ENCODE data around the gene JUNB. TPM values are rescaled to one million over a fixed set of nuclear protein-coding genes. Genes with fewer than 3 reads are reported as not detected.
"Not testable (repeated sequence)": the region's sequence is repeated elsewhere in the genome, so short reads cannot be mapped to it uniquely, and the experiment has no call there.

The JUNB gene
- total RNA-seq, 1 experiment from 2014 or later: 76.8 TPM

DNA sequence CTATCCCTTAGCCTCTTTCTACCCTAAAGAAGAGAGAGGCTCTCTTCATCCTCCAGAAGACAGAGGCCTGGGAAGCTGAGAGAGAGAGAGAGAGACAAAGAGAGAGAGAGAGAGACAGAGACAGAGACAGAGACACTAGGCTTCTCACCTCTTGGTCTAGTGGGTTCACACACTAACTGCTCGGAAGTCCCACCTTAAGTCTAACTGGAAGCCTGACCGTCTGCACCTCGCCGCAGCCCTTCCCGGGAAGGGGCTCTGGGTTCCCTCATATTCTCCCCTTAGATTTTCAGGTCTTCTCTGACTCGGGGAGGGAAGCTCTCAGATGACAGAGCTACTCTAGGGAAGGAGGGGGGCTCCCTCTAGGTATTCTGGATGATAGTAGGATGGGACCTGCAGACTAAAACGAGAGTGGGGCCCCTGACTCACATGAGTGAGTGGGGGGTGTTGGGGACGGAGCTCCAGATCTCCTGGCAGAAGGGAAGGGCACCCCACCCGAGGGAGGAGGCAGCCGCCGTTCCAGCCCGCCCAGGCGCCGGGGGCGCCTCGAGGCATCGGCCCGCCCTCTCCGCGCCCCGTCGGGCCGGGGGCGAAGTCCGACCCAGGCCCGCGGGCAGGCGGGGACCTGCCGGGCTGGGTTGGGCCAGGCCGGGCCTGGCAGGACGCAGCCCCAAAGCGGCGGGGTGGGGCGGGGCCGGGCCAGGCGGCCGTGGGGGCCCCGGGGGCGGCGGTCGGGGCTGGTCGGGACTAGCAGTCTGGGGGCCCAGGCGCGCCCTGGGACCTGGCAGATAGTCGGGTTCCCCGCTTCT lies 2.0 kb upstream of the JUNB start:
- no peak for DNase-seq (ENCODE audit: low read depth)

DNA sequence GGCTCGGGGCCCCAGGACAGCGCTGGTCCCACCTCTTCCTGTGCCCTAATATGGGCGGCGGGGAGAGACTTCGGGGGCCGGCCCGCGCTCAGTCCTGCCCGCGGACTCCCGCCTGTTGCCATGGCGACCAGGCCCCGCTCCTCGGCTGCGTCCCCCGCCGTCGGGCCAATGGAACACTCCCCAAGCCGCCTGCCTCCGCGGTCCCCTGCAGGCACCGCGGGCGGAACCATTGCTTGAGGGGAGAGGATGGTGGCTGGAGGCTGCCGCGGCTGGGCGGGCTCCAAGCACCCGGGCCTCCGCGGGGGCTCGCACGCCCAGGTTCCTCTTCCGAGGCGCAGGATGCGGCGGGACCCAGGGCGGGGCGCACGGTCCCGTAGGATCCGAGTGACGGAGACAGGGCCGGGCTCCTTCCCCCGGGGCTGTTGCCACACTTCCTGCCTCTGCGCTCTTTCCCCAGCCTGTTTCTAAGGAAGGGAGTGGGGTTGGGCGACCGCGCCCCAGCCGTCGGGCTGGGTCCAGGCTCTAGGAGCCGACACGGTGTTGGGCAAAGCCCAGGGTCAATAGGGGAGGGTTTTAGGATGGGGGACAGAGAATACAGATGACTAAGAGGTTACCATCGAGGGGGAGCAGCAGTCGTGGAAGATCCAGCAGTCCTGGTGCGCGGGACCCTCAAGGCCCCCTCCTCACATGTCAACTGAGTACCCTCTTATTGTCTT lies 1.2 kb upstream of the JUNB start:
- DNase-seq (ENCODE audit: low read depth): peak; percentile 95

DNA sequence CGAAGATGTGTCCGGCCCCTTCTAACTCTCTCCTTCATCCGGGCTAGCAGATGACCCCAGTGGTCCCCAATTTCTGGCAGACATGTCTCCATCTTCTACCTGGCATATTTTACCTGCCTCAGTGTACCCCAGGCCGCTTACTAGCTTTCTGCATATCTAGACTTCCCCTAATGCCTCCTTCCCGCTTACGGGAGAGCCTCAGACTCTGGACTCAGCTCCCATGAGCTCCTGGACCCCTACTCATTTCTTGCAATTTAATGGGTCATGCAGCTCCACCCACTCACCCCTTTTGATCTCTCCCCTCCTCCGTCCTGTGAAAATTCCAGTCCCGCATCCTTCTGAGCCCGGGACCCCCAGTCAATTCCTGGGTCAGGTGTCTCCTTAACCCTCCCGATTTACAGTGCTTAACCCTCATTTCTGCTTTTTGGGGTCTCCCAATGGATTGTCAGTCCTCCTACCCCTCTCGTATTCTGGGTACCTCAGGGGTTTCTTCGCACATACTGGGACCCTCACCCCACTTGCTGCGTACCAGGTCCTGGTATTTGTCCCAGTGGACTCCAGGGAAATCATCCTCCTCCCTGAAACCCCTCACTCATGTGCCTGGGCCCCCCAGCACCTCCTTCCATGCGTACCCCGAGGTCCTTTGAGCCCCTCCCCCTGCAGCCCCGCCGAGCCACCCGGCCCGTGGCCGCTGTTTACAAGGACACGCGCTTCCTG lies 500 bp upstream of the JUNB start:
- no peak for DNase-seq (ENCODE audit: low read depth)

GRCh38 chr19:12792051-12792852 lies 966 bp downstream of the JUNB start:
- peak; percentile 58 for DNase-seq (ENCODE audit: low read depth)

DNA sequence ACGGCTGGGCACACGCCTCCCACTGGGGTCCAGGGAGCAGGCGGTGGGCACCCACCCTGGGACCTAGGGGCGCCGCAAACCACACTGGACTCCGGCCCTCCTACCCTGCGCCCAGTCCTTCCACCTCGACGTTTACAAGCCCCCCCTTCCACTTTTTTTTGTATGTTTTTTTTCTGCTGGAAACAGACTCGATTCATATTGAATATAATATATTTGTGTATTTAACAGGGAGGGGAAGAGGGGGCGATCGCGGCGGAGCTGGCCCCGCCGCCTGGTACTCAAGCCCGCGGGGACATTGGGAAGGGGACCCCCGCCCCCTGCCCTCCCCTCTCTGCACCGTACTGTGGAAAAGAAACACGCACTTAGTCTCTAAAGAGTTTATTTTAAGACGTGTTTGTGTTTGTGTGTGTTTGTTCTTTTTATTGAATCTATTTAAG lies 1.6 kb downstream of the JUNB start:
- no peak for DNase-seq (ENCODE audit: low read depth)

DNA sequence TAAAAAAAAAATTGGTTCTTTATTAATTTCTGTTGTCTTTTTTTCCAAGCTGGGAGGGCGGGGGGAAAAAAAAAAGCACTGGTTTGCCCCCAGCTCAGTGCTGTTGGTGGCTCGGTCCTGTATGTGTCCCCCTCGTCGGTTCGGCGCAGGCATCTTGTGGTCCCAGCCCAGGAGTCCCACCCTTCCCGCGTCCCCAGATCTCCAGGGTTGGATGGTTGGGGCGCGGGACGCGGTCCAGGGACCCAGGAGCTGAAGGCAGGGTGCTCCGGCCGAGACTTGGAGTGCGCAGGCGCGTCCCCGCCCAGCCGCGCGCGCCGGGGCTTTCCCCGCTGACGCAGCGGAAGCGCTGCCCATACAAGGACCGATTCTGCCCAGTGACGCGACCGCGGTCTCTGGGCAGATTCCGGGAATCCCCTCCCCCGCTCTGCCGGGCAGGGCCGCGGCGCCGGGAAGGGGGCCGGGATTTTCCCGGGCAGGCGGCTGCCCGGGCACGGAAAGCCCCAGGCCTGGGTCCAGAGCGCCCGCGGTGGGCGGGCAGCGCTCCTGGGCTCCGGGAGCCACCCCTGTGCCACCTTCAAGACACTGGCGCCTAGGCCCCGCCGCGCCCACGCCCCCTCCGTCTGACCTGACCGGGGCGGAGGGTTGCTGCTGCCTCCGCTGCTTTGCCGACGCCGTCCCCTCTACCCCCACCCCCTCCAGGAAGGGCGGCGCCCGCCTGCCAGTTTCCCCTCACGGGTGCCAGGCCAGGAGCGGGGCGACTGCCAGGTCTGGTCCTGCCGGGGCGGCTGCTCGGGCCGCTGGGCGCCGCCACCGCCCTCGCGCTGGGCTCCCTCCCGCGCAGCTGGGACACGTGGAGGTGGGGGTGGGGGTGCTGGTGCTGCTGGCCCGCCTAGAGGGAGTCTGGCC lies 2.3 kb downstream of the JUNB start:
- peak; percentile 90 for DNase-seq (ENCODE audit: low read depth)

- DNase-seq (ENCODE audit: low read depth): no peak
Measured at GRCh38 chr19:12794196-12794941, 3.1 kb downstream of the JUNB start.

DNA sequence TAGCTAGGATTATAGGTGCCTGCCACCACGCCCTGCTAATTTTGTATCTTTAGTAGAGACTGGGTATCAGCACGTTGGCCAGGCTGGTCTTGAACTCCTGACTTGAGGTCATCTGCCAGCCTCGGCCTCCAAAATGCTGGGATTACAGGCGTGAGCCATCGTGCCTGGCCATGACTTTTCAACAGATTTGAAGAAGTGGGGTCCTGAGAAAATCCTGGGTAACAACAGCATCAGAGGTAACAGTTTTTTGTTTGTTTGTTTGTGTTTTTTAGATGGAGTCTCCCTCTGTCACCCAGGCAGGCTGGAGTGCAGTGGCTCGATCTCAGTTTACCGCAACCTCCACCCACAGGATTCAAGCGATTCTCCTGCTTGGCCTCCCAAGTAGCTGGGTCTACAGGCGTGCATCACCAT lies 3.7 kb downstream of the JUNB start:
- no peak for DNase-seq (ENCODE audit: low read depth)

DNA sequence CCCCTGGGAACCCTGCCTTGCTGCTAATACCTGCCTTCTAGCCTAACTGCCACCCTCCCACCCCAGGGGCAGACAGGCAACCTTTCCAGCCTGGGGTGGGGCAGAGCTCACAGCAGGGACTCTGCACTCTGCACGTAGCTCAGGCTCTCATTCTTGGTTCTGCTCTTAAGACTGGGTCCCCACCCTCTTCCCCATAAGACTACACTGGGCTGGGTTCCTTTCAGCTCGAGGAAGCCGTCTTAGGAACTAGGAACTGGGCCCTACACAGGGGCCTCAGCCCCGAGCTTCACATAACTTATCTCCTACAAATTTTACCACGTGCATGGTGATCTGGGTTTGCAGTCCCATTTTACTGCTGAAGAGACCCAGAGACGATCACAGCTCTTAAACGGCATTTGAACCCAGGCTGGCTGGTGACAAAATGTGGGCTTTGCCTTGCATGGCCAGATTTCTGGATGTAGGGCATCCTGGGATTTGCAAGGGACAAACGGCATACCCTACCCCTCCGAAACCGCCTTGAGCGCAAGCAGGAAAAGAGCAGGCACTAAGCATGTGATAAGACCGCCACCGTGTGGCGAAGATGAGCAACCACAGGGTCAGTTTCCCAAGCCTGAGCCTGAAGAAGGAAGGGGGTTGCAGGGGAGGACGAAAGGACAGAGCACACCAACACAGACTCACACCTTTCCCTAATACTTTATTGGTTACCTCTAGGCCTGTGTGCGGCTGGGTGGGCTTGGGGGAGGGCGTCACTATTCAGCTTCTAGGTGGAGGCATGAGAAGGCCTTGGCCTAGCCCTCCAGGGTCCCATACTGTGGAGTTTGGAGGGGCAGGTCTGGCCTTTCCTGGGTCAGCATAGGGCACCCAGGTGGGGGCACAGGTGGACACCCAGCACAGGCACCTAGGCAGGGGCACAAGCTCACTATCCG lies 5.1 kb downstream of the JUNB start:
- peak; percentile 72 for DNase-seq (ENCODE audit: low read depth)

GRCh38 chr19:12797141-12797587 lies 5.9 kb downstream of the JUNB start:
- DNase-seq (ENCODE audit: low read depth): no peak

DNA sequence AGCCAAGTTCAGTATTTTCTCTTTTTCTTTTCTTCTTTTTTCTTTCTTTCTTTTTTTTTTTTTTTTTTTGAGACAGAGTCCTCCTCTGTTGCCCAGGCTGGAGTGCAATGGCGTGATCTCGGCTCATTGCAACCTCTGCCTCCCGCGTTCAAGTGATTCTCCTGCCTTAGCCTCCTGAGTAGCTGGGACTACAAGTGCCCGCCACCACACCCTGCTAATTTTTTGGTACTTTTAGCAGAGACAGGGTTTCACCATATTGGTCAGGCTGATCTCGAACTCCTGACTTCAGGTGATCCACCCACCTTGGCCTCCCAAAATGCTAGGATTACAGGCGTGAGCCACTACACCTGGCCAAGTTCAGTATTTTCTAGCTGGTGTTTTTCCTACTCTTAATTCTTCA lies 6.3 kb downstream of the JUNB start:
- DNase-seq (ENCODE audit: low read depth): not testable (repeated sequence)

DNA sequence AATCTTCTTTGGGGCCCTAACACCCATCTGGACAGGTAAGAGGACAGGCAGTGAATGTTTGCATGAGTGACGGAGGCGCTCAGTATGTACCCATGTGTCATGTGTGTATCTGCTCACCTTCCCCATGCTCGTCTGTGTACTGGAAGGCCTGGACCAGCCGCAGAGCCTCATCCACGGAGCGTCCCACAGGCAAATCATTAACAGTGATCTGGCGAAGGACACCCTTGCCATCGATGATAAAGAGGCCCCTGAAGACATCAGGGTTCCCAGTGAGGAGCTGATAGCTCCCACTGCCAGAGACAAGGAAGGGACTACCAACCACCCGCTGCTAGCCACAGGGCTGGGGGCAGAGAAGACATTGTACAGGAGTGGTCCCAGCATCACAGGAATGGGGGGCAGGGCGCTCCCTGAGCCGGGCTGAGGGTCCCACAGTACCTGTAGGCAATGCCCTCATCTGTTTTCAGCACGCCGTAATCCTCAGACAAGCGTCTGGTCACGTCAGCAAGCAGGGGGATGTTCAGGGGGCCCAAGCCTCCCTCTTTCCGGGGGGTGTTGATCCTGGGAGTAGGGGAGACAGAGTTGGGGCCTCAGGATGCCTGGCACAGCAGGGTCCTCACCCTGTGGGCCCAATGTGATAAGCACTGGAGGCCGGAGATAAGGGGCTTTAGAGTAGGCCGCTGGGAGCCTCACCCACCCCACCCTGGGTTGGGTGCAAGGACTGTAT lies 8.6 kb downstream of the JUNB start:
- DNase-seq (ENCODE audit: low read depth): no peak

DNA sequence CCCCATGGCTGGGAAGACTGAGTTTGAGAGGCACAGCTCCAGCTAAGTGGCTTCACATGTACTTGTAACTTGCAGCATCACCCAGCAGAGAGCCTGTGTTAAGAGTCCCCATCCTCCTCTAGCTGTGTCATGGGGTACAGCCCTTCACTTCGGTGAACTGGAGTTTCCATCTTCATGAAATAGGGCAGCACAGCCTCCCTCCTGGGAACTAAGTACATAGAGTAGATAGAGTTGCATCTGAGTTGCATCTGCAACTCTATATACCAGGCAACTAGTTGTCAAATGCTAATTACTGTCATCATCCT lies 9.1 kb downstream of the JUNB start:
- DNase-seq (ENCODE audit: low read depth): no peak

DNA sequence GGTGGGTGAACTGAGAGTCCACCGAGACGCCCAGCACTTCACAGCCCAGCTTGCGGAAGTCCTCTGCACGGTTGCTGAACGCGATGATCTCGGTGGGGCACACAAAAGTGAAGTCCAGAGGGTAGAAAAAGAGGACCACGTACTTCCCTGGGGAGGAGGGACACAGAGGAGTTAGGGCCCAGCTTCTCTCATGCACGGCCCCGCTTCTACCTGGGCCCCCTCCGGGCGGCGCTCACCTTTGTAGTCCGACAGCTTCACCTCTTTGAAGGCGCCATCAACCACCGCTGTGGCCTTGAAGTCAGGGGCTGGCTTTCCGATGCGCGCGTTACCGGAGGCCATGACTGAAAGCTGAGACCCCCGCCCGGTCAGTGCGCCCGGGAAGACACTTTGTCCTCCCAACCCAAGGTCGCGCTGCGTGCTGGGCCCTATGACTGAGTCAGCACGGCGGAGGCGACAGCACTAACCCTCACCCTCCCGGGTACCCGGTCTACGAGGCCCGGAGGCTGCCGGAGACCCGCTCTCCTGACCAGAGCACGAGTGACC lies 9.7 kb downstream of the JUNB start:
- no peak for DNase-seq (ENCODE audit: low read depth)

GRCh38 chr19:12801466-12802266 lies 10.4 kb downstream of the JUNB start, which contains the start of the genes PRDX2 and THSD8:
PRDX2 (minus strand) TSS chr19:12801800; CDS start chr19:12801261, 539 bp downstream.
THSD8 (plus strand) TSS chr19:12802069; CDS start chr19:12802072, 3 bp downstream.
- DNase-seq (ENCODE audit: low read depth): peak; percentile 51

DNA sequence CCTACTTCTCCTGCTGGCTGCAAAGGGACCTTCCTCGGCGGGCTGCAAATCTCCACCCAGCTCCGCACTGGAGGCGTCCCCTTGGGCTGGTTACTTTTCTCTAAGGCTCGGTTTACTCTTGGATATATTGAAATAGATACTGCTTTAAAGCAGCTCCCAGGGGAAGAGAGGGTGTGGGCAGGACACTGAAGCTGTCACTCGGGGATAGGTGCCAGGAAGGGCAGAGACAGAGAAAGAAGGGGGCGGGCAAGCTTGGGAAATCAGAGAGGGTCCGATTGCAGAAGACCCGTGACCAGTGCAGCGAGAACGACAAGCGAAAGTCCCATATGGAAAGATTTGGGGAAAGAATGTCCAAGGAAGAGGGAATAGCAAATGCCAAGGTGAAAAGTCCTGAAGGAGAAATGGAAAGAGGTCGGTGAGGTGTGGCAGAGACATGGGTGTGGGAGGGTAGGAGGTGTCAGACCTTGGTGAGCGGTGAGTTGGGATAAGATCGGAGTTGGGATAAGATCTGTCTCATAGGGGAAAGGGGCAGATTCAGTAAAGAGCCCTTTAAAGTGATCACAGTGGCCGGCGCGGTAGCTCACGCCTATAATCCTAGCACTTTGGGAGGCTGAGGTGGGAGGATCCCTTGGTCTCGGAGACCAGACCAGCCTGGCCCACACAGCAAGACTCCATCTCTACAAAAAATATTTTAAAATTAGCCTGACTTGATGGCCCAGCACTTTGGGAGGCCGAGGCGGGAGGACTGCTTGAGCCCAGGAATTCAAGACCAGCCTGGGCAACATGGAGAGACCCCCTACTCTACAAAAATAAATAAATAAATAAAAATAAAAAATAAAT lies 11.2 kb downstream of the JUNB start:
- no peak for DNase-seq (ENCODE audit: low read depth)

All from LHCN-M2 (cell line).